HCT116 (cell line): ENCODE results near the gene CHTOP.

Source experiments
- CEBPB ChIP-seq: IDR thresholded peaks from 2 replicates; pipeline ENCODE4 v1.6.1; 2012; ENCODE audit warnings: low read depth
- EZH2 ChIP-seq: fragments of 200-600 bp; sonication (generic); IDR thresholded peaks from 2 replicates; pipeline ENCODE4 v1.6.1; 2017; ENCODE audit warnings: antibody characterized with exemption, mixed run types
- YY1 ChIP-seq: IDR thresholded peaks from 2 replicates; pipeline ENCODE4 v1.6.1; 2011; ENCODE audit warnings: low read length, low read depth, moderate library complexity, mild to moderate bottlenecking; ENCODE audit not compliant: insufficient replicate concordance; ENCODE audit errors: extremely low read depth
- TF ChIP-seq, protein P1 (sequence below): IDR thresholded peaks from 2 replicates; pipeline ENCODE4 v1.6.1; 2012; ENCODE audit warnings: low read depth

DNA sequence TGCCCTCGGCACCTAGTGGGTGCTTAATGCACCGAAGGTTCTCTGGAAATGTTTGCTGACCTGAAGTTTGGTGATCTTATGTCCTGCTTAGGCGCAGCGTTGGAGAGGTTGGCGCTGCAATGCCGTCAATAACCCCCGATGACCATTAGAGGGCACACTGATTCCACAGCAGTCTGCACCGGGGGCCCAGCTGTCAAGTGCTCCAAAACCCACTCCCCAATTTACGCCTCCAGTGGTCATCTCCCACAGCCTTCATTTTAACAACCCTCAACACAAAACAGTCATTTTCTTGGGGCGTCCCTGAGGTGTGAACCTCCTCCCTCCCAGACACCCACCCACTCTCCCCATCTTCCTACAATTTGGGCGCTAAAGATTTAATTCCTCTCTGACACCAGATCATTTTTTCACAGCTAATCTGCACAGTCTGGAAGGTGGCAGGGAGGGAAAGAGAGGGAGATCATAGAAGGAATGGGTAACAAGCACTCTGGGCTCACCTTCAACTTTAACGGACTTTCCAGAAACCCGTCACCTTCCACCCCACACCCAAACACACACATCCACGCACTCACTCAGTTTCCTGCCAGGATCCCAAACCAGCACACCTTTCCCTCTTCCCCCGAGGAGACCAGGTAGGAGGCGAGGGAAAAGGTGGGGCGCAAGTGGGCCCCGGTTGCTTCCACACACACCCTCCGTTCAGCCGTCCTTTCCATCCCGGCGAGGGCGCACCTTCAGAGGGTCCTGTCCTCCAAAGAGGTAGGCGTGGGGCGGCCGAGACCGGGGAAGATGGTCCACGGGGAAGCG, 44.1 kb downstream of the CHTOP start:
- TF ChIP-seq EZH2 (no peak), CEBPB (no peak), YY1 (no peak)
- TF ChIP-seq, protein P1, sequence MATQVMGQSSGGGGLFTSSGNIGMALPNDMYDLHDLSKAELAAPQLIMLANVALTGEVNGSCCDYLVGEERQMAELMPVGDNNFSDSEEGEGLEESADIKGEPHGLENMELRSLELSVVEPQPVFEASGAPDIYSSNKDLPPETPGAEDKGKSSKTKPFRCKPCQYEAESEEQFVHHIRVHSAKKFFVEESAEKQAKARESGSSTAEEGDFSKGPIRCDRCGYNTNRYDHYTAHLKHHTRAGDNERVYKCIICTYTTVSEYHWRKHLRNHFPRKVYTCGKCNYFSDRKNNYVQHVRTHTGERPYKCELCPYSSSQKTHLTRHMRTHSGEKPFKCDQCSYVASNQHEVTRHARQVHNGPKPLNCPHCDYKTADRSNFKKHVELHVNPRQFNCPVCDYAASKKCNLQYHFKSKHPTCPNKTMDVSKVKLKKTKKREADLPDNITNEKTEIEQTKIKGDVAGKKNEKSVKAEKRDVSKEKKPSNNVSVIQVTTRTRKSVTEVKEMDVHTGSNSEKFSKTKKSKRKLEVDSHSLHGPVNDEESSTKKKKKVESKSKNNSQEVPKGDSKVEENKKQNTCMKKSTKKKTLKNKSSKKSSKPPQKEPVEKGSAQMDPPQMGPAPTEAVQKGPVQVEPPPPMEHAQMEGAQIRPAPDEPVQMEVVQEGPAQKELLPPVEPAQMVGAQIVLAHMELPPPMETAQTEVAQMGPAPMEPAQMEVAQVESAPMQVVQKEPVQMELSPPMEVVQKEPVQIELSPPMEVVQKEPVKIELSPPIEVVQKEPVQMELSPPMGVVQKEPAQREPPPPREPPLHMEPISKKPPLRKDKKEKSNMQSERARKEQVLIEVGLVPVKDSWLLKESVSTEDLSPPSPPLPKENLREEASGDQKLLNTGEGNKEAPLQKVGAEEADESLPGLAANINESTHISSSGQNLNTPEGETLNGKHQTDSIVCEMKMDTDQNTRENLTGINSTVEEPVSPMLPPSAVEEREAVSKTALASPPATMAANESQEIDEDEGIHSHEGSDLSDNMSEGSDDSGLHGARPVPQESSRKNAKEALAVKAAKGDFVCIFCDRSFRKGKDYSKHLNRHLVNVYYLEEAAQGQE: no peak
